A673 (cell line): ENCODE data around the gene CCDC85A. TPM values are rescaled to one million over a fixed set of nuclear protein-coding genes. Genes with fewer than 3 reads are reported as not detected.

Experiments
- BruUV-seq: library from RNA; stranded (reverse); fragments of 400-500 nt; replicated peaks from 2 replicates; lab custom pipeline; 2021; lab: Mats Ljungman, UMichigan
- CTCF ChIA-PET: fragments of 300-600 bp; sonication (Branson Sonifier 250); formaldehyde crosslinking; loops from one replicate; lab custom pipeline; 2022; ENCODE audit warnings: antibody characterized with exemption; lab: Charles Lee
- POLR2A ChIA-PET: fragments of 300-600 bp; sonication (Branson Sonifier 250); formaldehyde crosslinking; loops from one replicate; lab custom pipeline; 2022; ENCODE audit warnings: antibody characterized with exemption; ENCODE audit not compliant: low non-redundant PET; lab: Charles Lee
- DNase-seq: peaks from one replicate; pipeline ENCODE4 v3.0.0-alpha.2; 2015; ENCODE audit warnings: low spot score
- H3K27ac ChIP-seq: fragments of 200-600 bp; sonication (generic); 2 replicates; pipeline ENCODE4 v1.5.1; 2016; ENCODE audit warnings: mixed run types, low read depth, mild to moderate bottlenecking, mixed read lengths, antibody characterized with exemption, low read length; ENCODE audit not compliant: poor library complexity, severe bottlenecking
- H3K27me3 ChIP-seq: fragments of 200-600 bp; sonication (generic); replicated peaks from 2 replicates; pipeline ENCODE4 v1.6.1; 2017; ENCODE audit warnings: mixed run types, low read depth, mild to moderate bottlenecking, mixed read lengths, antibody characterized with exemption, low read length; ENCODE audit not compliant: insufficient read depth, poor library complexity
- H3K36me3 ChIP-seq: fragments of 200-600 bp; sonication (generic); 2 replicates; pipeline ENCODE4 v1.6.1; 2016; ENCODE audit warnings: mixed run types, mild to moderate bottlenecking, mixed read lengths, antibody characterized with exemption, low read length; ENCODE audit not compliant: insufficient read depth, poor library complexity, severe bottlenecking
- H3K4me1 ChIP-seq: fragments of 200-600 bp; sonication (generic); 2 replicates; pipeline ENCODE4 v1.6.1; 2017; ENCODE audit warnings: mixed run types, mild to moderate bottlenecking, mixed read lengths, antibody characterized with exemption, low read length; ENCODE audit not compliant: insufficient read depth, poor library complexity, severe bottlenecking
- H3K4me3 ChIP-seq: fragments of 200-600 bp; sonication (generic); 2 replicates; pipeline ENCODE4 v1.5.1; 2016; ENCODE audit warnings: low read depth, mixed run types, mild to moderate bottlenecking, mixed read lengths, low read length; ENCODE audit not compliant: poor library complexity, severe bottlenecking
- H3K9me3 ChIP-seq: fragments of 200-600 bp; sonication (generic); 2 replicates; pipeline ENCODE4 v1.6.1; 2016; ENCODE audit warnings: mixed run types, low read depth, mild to moderate bottlenecking, mixed read lengths, antibody characterized with exemption, low read length; ENCODE audit not compliant: poor library complexity, severe bottlenecking
- CTCF ChIP-seq: fragments of 300-800, 200-600 bp; sonication (generic); conservative IDR thresholded peaks from 2 replicates; pipeline ENCODE4 v1.5.1; 2017; ENCODE audit warnings: low read depth, mild to moderate bottlenecking, antibody characterized with exemption, low read length, moderate library complexity, mixed read lengths
- EZH2 ChIP-seq: fragments of 200-600 bp; sonication (generic); IDR thresholded peaks from 2 replicates; pipeline ENCODE4 v1.6.1; 2017; ENCODE audit warnings: borderline replicate concordance, low read depth, mild to moderate bottlenecking, mixed read lengths, antibody characterized with exemption, low read length; ENCODE audit not compliant: poor library complexity, severe bottlenecking
- intact Hi-C: fragments of 100-400 bp; cut with micrococcal nuclease; formaldehyde crosslinking; loops from one replicate; pipeline ENCODE4 v1.10.0; 2022; ENCODE audit not compliant: unreplicated experiment
- total RNA-seq: library from RNA; stranded (reverse); gene quantifications from 2 replicates; pipeline ENCODE4 v1.2.3, GENCODE V29; 2021

The CCDC85A gene
- total RNA-seq, 1 experiment from 2014 or later: 0.39 TPM

DNA sequence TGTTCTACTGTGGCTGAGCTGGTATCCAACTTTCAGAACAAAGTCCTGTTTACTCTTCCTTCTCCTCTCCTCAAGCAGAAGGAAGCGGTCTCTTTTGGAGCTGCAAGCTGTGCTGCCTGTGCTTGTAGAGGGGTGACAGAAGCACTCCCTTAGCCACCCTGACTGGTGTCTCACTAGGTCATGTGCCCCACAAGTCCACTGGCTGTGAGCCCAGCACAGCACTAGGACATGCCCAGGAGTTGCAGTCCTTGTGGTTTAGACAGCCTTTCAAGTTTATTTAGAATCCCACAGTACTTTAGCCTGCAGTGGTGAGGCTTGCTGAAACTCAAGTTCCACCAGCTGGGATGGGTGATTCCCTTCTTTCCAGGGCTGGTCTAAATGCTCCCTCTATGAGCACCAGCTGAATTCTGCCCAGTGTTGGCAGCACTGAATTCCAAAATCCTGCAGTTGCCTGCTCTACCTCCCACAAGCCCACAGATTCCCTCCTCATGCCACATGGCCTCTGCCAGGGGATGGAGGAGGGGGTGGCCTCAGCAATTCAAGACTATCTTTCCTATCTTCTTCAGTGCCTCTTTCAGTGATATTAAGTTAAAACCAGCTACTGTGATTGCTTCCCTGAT lies 61.2 kb downstream of the CCDC85A start:
- Histone ChIP-seq H3K36me3 (no peaks in the 10 kb centered on the region), H3K9me3 (no peaks in the 10 kb centered on the region), H3K27ac (no peak overlapping the region), H3K4me3 (no peak overlapping the region), H3K27me3 (no peaks in the 10 kb centered on the region), H3K4me1 (no peaks in the 10 kb centered on the region)
- intact Hi-C loops: no loop called here
- POLR2A ChIA-PET: no interaction called here
- BruUV-seq: no TSS peak
- TF ChIP-seq CTCF: no peak
- no peak for TF ChIP-seq EZH2
- DNase-seq: no peak
- CTCF ChIA-PET: no interaction called here

DNA sequence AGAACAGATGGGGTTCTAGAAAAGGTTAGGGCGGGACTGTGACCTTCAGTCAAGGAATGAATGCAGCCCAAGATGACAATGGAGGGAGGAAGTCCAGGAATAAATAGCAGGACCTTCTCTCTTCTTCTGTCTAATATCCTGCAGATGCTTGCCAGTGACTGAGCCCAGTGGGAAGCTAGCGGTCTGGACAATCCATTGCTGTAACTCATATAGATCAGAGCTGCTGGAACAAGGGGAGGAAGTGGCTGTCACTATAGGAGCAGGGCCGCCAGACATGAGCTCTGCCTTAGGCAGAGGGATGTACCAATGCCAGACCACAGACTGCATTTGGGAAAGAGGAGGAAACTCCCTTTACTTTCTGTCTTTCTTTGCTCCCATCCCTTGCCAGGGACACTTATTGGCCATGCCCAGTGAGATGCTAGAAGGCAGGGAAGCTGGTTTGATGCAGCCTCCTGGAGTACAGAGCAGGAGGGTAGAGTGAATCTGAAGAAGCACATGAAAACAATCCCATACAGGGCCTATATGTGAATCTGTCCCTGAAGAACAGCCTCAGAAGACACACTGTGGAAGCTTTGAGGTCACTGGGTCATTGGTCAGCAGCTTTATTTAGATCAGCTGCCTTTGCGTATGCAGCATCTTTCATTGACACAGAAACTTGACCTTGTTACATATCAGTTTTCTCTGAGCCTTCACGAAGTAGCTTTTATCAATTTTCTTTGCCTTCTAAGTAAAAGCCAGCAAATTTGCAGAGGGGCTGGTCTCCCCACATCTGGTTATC lies 65.4 kb downstream of the CCDC85A start:
- H3K9me3 ChIP-seq: no peaks in the 10 kb centered on the region
- TF ChIP-seq CTCF: no peak
- DNase-seq: no peak
- H3K27me3 ChIP-seq: no peaks in the 10 kb centered on the region
- no peak overlapping the region for H3K4me3 ChIP-seq
- no peak overlapping the region for H3K27ac ChIP-seq
- no peaks in the 10 kb centered on the region for H3K36me3 ChIP-seq
- BruUV-seq: no TSS peak
- intact Hi-C loops: no loop called here
- POLR2A ChIA-PET: no interaction called here
- CTCF ChIA-PET: no interaction called here
- no peaks in the 10 kb centered on the region for H3K4me1 ChIP-seq

- no peaks in the 10 kb centered on the region for H3K36me3 ChIP-seq
- POLR2A ChIA-PET: no interaction called here
- no peaks in the 10 kb centered on the region for H3K9me3 ChIP-seq
- TF ChIP-seq CTCF (no peak), EZH2 (no peak)
- CTCF ChIA-PET: no interaction called here
- no peak for DNase-seq
- intact Hi-C loops: no loop called here
- no peak overlapping the region for H3K27ac ChIP-seq
- no peaks in the 10 kb centered on the region for H3K27me3 ChIP-seq
- no peak overlapping the region for H3K4me3 ChIP-seq
- H3K4me1 ChIP-seq: no peaks in the 10 kb centered on the region
- BruUV-seq: no TSS peak
Measured at GRCh38 chr2:56250153-56250729, 66.5 kb downstream of the CCDC85A start.
